Neural progenitor cell (in vitro differentiated cells): ENCODE measurements around the gene LGR6.

Experiments used
- EZH2 ChIP-seq: fragments of 200-600 bp; sonication (generic); IDR thresholded peaks from 2 replicates; pipeline ENCODE4 v1.6.1; 2017; ENCODE audit warnings: antibody characterized with exemption, mild to moderate bottlenecking, moderate library complexity
- EZH2phosphoT487 ChIP-seq: fragments of 200-600 bp; sonication (generic); IDR thresholded peaks from 2 replicates; pipeline ENCODE4 v1.6.1; 2017; ENCODE audit warnings: antibody characterized with exemption
- TF ChIP-seq, protein P1 (sequence below): fragments of 200-600 bp; sonication (generic); IDR thresholded peaks from 2 replicates; pipeline ENCODE4 v1.5.1; 2017; ENCODE audit warnings: antibody characterized with exemption, mild to moderate bottlenecking

DNA sequence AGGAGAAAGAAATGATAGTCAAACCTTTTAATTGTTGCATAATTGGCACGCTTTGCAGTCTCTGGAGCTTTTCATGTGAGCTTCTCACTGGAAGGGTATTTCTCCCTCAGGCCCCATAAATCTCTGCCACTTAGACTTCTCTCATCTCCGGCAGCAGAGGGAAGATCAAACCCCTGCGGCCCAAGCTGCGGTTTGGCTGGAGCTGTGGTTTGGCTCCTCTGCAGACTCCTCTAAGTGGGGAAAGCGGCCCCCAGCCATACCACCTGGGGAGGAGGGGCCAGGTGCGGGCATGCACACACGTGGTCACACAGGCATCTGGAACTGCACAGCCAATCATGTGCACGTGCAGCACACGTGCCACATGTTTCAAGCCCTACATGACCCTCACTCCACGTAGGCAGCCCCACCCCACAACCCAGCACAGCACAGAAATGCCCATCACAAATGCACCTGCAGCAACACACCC is 89.8 kb downstream of the LGR6 start:
- TF ChIP-seq, protein P1, sequence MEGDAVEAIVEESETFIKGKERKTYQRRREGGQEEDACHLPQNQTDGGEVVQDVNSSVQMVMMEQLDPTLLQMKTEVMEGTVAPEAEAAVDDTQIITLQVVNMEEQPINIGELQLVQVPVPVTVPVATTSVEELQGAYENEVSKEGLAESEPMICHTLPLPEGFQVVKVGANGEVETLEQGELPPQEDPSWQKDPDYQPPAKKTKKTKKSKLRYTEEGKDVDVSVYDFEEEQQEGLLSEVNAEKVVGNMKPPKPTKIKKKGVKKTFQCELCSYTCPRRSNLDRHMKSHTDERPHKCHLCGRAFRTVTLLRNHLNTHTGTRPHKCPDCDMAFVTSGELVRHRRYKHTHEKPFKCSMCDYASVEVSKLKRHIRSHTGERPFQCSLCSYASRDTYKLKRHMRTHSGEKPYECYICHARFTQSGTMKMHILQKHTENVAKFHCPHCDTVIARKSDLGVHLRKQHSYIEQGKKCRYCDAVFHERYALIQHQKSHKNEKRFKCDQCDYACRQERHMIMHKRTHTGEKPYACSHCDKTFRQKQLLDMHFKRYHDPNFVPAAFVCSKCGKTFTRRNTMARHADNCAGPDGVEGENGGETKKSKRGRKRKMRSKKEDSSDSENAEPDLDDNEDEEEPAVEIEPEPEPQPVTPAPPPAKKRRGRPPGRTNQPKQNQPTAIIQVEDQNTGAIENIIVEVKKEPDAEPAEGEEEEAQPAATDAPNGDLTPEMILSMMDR = no peak
- no peak for TF ChIP-seq EZH2
- TF ChIP-seq EZH2phosphoT487 = no peak
